Measurements from ENCODE around the gene PAQR4.

The PAQR4 gene

GRCh38 chr16:2982402-2982801 lies 13.3 kb downstream of the PAQR4 start:
- no peak for TF ChIP-seq CTCF (conservative IDR thresholded peaks at IDR 0.05; ENCODE audit: low read depth, low read length)
- H3K4me3 ChIP-seq (ENCODE audit: low read length), result no peak overlapping the region
- no peak for DNase-seq (ENCODE audit: low read depth)

- no peak for DNase-seq (ENCODE audit: low read depth)
- H3K4me3 ChIP-seq (ENCODE audit: low read length), result peak overlapping the region; percentile 17
- TF ChIP-seq CTCF (conservative IDR thresholded peaks at IDR 0.05; ENCODE audit: low read depth, low read length), result peak; percentile 67
Measured at GRCh38 chr16:2983706-2984136, 14.6 kb downstream of the PAQR4 start.

- no peak for TF ChIP-seq CTCF (conservative IDR thresholded peaks at IDR 0.05; ENCODE audit: low read depth, low read length)
- no peak overlapping the region for H3K4me3 ChIP-seq (ENCODE audit: low read length)
- no peak for DNase-seq (ENCODE audit: low read depth)
Measured at GRCh38 chr16:2985462-2985861, 16.3 kb downstream of the PAQR4 start.

- no peak for DNase-seq (ENCODE audit: low read depth)
- H3K4me3 ChIP-seq (ENCODE audit: low read length), result no peak overlapping the region
- no peak for TF ChIP-seq CTCF (conservative IDR thresholded peaks at IDR 0.05; ENCODE audit: low read depth, low read length)
Measured at GRCh38 chr16:2985893-2986355, 16.8 kb downstream of the PAQR4 start.

- no peak for TF ChIP-seq CTCF (conservative IDR thresholded peaks at IDR 0.05; ENCODE audit: low read depth, low read length)
- DNase-seq (ENCODE audit: low read depth), result no peak
- H3K4me3 ChIP-seq (ENCODE audit: low read length), result no peak overlapping the region
Measured at GRCh38 chr16:2986623-2987188, 17.6 kb downstream of the PAQR4 start.

GRCh38 chr16:2987286-2987685 lies 18.1 kb downstream of the PAQR4 start:
- H3K4me3 ChIP-seq (ENCODE audit: low read length), result no peak overlapping the region
- no peak for TF ChIP-seq CTCF (conservative IDR thresholded peaks at IDR 0.05; ENCODE audit: low read depth, low read length)
- DNase-seq (ENCODE audit: low read depth), result no peak

- no peak for TF ChIP-seq CTCF (conservative IDR thresholded peaks at IDR 0.05; ENCODE audit: low read depth, low read length)
- H3K4me3 ChIP-seq (ENCODE audit: low read length), result no peak overlapping the region
- DNase-seq (ENCODE audit: low read depth), result no peak
Measured at GRCh38 chr16:2987833-2988232, 18.7 kb downstream of the PAQR4 start.

All from retinal pigment epithelial cell (primary cell).